KG1 (cell line): ENCODE results near the gene BCS1L.
A peak's percentile ranks its signal among the peaks of the same experiment; 100 is the strongest.

Experiments
- DNase-seq: peaks from one replicate; lab custom pipeline; 2025; lab: John Stamatoyannopoulos, UW

The BCS1L gene

GRCh38 chr2:218662377-218662776 lies 2.9 kb downstream of the BCS1L start:
- no peak for DNase-seq

DNA sequence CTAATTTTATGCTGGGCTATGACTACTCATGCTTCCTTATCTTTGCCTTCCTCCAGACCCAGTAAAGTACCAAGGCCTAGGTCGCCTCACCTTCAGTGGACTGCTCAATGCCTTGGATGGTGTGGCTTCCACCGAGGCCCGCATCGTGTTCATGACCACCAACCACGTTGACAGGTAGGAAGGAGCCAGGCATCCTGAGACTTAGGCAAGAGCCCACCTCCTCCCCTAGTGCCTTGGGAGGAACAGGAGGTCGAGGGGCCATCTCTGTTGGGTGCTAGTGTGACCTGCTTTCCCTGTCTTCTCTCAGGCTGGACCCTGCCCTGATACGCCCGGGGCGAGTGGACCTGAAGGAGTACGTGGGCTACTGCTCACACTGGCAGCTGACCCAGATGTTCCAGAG lies 3.3 kb downstream of the BCS1L start:
- DNase-seq: no peak

GRCh38 chr2:218663901-218664300 lies 4.4 kb downstream of the BCS1L start:
- no peak for DNase-seq

DNA sequence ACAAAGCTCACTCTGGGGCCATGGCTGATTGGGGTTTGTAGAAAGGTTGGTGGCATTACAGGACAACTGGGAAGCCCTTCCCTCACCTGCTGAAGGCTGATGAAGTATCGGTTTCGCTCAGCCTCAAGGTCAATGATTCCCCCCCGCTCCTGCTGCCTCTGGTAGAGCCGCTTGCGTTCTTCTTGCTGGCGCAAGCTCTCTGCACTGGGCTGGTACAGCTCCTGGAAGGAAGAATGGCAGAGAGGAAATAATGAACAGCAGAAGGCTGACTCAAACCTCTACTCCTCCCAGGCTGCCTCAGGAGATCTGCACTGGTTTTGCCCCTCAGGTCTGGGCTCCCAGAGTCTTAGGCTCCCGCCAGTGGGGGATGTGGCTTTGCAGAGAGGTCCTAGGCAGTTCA lies 5.2 kb downstream of the BCS1L start:
- no peak for DNase-seq

DNA sequence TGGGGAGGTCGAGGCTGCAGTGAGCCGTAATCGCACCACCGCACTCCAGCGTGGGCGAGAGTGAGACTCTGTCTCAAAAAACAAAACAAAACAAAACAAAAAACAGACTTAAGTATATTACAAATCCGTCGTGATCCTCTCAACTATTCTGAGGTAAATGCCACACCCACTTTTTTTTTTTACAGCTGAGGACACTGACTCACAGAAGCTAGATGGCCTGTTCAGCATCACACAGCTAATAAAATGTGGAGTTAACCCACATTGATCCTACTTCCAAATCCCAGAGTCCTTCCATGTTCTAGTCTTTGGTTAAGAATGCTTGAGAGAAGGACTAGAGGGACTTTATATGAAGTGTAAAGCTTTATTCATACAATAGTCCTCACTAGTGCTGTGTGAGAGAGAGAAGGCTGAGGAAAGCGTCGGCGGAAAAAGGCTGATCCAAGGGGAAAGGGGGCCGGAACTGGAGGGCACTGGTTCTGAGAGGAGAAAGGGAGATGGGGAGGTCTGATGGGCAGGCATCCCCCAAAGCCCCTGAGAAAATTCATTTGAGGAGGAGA lies 11.7 kb downstream of the BCS1L start:
- no peak for DNase-seq

DNA sequence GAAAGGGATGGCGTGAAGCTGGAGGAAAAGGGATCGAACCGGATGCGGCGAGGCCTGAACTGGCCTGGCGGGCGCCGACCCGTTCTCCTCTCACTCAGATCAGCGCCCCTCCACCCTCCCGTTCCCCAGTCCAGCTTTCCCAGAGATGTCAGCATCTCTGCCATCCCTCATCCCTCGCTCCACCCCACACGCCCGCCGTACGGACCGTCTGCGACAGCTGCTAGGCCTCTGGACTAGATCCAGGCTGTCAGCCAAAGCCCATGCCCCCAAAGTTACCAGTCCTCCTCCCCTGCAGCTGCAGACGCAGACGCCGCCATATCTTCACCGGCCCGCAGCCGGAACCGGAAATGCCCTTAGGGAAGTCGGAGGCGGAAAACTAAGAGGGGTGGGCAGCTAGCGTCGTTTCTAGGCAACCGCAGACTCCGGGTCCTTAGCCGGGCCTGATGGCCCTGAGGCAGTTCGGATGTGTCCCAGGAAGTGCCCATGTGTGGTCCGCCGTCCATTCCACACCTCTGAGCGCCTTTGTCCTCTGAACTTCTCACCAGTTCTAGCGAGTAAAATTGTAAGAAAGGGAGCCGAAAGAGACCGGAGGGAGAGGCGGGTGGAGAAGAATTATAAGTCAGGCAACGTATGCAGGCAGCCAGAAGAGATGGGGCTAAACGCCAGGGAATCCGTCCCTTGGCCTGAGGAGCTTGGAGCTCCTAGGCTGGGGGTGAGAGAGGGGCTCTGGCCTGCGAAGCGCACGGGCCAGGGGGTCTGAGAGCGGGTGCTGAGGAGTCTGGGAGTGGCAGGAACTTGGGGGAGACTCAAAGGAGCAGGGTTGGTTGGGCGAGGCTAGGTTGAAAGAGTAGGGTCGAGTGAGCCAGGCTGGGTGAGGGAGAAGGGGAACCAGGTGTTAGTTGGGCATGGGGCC lies 12.4 kb downstream of the BCS1L start, which contains the start of the genes RNF25 and STK36:
Gene RNF25, minus strand, starts transcription at position 349 of the 913 bp plus-strand sequence. Its CDS starts 32 bp downstream, at position 317.
Gene STK36, plus strand, starts transcription at position 433 of the 913 bp plus-strand sequence. CDS start 744 bp downstream, outside the sequence.
- DNase-seq: peak; percentile 52

DNA sequence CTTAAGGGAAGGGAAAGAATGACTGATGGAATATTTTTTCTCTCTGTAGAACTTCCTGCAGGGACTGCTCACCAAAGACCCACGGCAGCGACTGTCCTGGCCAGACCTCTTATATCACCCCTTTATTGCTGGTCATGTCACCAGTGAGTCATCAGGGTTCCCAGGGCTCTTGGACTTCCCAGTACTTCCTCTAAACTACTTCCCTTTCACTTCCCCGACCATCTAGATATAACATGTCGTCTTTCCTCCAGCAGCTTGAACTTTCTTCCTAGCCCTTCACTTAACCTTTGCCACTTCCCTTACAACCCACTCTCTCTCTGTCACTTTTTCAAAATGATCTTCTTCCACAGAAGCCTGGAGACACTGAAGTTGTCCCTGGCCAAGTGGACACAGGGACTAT lies 19.6 kb downstream of the BCS1L start:
- DNase-seq: no peak

- DNase-seq: no peak
These were observed 20.6 kb downstream of the BCS1L start for GRCh38 chr2:218680061-218680460.

- DNase-seq: peak; percentile 28
These were observed 28.0 kb downstream of the BCS1L start for GRCh38 chr2:218687400-218688060.

DNA sequence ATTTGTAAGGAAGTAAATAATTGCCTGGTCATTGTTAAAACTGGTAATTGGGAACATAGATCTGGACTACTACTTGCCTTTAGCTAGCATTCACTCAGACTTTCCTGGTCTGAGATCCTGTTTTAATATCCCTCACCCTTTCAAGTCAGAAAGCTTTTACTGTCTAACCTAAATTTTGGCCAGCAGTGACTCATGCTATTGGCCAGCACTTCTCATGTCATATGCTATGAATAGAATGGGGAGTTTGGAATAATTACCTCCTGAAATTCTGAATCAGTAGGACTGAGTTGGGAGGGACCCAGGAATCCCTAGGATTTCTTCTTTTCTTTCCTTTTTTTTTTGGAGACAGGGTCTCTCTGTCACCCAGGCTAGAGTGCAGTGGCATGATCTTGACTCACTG lies 31.8 kb downstream of the BCS1L start:
- DNase-seq: no peak

DNA sequence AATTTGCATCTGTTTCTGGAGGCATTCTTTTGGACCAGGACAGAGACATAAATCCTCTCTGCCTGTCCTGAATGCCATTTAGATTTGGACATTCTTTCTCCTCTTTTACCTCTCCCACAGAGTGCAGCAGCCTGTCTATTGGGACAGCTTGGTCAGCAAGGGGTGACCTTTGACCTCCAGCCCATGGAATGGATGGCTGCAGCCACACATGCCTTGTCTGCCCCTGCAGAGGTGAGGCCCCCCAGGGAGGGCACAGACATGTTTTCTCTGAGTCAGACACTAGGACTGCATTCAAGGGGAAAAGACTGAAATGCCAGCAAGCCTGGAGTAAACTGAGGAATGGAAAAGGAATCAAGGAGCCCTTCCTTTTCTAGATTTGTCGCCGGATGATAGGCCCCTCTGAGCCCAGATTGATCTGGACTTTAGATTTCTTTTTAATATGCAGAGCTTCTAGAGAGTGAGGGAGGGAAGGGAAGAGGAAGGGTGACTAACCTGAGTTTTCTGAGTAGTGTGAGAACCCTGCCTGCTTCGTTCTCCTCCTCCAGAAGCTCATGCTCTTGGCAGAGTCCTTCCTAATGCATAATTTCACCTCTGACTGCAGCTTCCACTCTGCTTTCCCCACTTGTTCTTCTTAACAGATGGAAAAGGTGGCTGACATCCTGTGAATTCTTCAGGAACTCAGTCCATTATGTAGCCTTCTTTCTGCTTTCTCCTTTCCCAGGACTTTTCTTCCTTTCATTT lies 35.1 kb downstream of the BCS1L start:
- DNase-seq: no peak

- no peak for DNase-seq
These were observed 39.4 kb downstream of the BCS1L start for GRCh38 chr2:218698885-218699284.

DNA sequence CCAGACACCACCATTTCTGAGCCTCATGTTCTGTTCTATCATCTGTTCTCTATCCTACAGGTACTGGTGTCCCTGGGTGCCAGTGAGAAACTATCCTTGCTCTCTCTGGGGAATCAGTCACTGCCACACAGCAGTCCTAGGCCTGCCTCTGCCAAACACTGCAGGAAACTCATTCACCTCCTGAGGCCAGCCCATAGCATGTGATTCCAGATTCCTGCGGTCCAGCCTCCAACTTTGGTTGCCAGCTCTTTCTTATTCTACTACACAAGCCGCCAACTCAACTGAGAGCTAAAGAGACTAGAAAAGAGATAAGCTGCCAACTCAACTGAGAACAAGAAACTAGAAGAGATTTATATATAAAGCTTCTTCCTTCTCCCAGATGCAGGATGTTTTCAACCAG lies 42.3 kb downstream of the BCS1L start:
- no peak for DNase-seq

- DNase-seq: no peak
These were observed 43.9 kb downstream of the BCS1L start for GRCh38 chr2:218703341-218703740.

DNA sequence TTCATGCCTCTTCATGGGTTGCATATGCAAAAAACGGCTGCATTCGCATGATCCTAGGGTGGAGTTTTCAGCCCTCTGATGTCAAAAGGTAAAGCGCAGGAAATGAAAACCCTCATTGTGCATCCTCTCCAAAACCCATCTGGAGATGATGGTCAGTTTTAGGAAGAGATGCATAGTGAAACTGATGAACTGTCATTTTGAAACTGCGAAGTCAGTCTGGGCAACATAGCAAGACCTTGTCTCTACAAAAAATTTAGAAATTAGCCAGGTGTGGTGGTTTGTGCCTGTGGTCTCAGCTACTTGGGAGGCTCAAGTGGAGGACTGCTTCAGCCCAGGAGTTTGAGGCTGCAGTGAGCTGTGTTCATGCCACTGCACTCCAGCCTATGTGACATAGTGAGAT lies 48.6 kb downstream of the BCS1L start:
- no peak for DNase-seq

DNA sequence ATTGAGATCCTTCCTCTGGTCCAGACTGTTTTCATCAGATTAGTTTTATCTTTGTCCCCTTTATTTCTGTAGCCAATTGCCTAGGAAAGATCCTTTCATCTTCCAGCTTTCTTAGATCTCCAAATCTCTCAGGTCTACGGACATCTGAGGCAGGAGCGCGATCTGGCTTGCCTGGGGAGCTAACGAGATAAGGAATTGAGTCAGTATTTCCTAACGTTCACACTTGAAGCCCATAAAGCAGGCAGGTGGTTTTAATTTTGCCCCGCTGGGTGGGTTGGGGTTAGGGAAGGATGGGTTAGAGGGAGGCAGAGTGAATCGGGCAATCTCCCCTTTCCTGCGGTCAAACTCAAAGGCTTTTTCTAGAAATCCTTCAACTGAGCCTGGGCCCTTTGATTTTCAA lies 50.4 kb downstream of the BCS1L start:
- no peak for DNase-seq

DNA sequence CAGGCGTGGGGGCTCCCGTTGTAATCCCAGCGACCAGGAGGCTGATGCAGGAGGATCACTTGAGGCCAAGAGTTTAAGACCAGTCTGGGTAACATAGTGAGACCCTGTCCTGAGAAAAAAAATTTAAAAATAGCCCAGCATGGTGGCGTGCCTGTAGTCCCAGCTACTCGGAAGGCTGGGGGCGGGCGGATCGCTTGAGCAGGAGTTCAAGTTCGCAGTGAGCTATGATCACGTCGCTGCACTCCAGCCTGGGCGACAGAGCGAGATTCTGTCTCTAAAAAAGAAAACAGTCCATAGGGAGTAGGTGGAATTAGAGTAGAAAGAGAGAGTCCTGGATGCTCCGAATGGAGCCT lies 50.8 kb downstream of the BCS1L start:
- no peak for DNase-seq

DNA sequence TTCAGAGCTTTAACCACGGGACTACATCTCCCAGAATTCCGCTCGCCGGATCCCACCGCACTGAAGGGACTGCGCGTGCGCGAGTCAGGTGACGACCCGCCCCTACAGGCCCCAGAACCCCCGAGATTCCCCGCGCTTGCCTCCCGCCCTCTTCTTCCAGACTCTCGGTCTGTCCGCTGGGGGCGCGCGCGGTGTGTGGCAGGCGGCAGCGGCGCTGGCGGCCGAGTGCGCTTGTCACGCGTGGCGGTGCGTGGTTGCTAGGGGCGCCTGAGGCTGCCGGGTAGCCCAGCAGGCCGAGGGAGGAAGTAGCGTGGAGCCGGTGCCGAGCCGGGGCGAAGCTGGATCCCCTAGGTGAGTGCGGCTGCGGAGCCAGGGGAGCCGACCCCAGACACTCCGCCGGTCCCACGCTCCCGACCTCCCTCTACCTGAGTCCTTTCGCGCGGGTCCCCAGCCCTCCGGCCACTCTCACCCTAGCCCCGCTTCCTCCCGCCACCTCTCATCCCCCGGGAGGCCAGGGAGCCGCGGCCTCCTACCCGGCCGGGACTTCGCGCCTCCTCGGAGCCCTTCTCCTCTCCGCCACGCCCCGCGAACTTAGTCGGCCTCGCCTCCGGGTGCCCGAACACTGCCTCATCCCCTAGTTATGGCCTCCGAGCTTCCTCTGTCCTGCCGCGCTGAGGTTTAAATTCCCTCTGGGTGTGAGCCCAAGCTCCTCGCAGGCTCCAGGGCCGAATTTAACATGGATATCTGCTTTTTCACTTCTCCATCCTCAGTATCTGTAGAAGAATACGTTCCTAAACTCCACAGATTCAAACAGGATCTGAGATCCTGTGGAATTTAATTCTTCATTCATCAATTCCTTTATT lies 51.4 kb downstream of the BCS1L start, which contains the start of gene TTLL4:
Gene TTLL4, plus strand, starts transcription at position 149 of the 863 bp plus-strand sequence. CDS start 26,842 bp downstream, outside the sequence.
- DNase-seq: peak; percentile 90

DNA sequence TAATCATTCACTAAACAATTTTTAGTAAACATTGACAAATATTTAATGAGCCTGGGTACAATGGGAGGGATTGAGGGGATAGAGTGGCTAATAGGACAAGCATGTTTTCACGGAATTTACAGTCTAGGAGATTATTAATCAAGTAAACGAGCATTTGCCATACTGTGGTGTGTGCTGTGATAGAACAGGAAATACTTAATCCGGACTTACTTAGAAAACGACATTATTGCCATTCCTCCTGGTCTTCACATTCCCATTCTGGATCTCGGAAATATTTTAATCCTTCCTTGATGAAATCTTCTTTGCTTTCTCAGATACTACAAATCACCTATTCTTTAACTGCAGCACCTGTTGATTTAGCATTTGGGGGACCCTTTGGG lies 52.1 kb downstream of the BCS1L start:
- DNase-seq: no peak
